ENCODE measurements around the gene IFNG. TPM values are rescaled to one million over a fixed set of nuclear protein-coding genes. Genes with fewer than 3 reads are reported as not detected.

IFNG gene
- total RNA-seq, 3 donors from 2014 or later: not detected

DNA sequence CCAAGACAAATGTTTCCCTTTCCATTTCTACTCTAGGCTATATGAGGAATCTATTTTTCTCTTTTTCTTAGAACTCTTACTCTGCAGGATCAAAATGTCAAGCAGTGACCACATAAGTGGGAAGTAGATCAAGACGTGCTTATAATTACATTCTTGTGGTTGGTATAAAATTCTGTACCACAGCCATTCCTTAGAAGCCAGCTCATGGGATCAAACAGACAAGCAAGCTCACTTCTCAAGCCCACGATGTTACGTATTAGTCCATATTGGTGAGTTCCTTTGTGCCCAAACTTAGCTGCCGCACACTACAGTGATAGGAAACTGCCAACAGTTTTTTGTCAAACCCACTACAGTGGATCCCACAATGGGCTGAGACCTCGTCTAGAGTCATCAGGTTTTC, 53.4 kb downstream of the IFNG start:
- no peaks in the 10 kb centered on the region for H3K9me3 ChIP-seq
- no peaks in the 10 kb centered on the region for H3K4me1 ChIP-seq
- TF ChIP-seq CTCF (IDR thresholded peaks at IDR 0.05) (no peak), POLR2A (IDR thresholded peaks at IDR 0.05) (no peak), POLR2AphosphoS5 (IDR thresholded peaks at IDR 0.05) (no peak)
- no peak overlapping the region for H3K27ac ChIP-seq
- DNase-seq (ENCODE audit: low spot score in 2 of 2): no peak
- no peak overlapping the region for H3K4me3 ChIP-seq
- intact Hi-C loops (cut with DNase I; ENCODE audit: low total_unique reads): no loop called here
- no peaks in the 10 kb centered on the region for H3K27me3 ChIP-seq
- no peaks in the 10 kb centered on the region for H3K36me3 ChIP-seq

Other genes with a start within 250 kb of the IFNG start
- under 1 TPM in 1 of 3 donors, not detected in 2; 0.16 TPM for gene IFNG-AS1, start 170.3 kb downstream of the IFNG start, total RNA-seq
- gene IL26, start 66.1 kb upstream of the IFNG start, total RNA-seq: not detected
- gene IL22, start 93.9 kb upstream of the IFNG start, total RNA-seq: not detected
- 10 to 100 TPM; 13.1 to 38.6 (median 18.7) TPM for gene MDM1, start 172.6 kb upstream of the IFNG start, total RNA-seq

Data from breast epithelium (tissue), 4 donors.